HG03103 (cell line): ENCODE measurements around the gene PSME1.

Experiments used
- ATAC-seq: cut with Tn5 transposase; IDR thresholded peaks from one replicate; pipeline ENCODE4 v1.9.1; 2021; ENCODE audit warnings: low read depth; ENCODE audit not compliant: unreplicated experiment

PSME1 gene

DNA sequence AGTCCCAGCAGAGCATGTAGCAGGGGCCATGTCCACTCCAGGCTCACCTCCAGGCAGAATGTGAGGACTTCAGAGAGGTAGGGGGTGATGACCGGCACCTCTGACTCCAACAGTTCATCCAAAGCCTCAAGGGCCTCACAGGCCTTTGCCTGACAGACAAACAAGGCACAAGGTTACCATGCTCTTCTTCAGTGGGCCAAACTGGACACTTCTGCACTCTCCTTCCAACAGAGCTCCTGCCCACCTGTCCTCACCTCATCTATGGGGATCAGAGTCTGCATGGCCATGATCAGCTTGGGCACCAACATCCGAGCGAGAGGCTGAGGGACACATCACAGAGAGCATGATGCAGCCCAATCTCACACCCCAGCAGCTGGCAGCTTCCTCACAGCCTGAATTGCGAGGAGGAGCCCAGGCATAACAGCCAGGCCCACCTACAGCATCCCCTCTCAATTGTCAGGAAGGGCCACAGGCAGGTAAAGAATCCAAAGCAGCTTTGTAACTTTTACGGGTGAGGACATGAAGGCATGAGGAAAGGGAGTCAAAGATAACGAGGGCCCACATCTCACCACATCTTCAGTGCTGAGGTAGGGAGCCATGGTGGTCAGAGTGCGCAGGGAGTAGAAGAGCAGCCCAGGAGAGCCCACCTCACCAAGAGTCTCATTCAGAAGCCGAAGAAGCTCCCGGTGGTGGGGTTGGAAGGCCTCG, 51.0 kb downstream of the PSME1 start:
- no peak for ATAC-seq

DNA sequence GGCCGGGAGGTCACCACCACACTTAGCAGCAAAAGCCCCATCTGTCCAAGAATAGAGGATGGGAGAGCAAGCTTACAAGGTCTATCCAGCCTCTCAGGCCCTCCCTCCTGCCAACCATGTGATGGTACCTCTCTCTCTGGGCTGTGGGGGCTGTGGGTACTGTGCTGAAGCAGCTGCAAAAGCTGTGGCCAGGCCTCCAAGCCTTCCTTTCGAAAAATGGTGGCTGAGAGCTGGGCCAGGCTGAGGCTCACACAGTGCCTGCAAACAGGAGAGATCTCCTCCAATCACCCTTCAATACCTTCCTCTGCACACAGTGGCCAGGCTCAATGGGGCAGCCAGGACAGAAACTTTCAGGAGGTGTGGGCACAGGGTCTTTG, 51.5 kb downstream of the PSME1 start:
- ATAC-seq = no peak
